PC-9 (cell line): ENCODE results near the gene GZF1.

Experiments used
- EZH2 ChIP-seq: fragments of 200-600 bp; sonication (generic); IDR thresholded peaks from 2 replicates; pipeline ENCODE4 v1.8.0; 2017; ENCODE audit warnings: antibody characterized with exemption, low read depth
- TF ChIP-seq, protein P1 (sequence below): fragments of 200-600 bp; sonication (generic); conservative IDR thresholded peaks from 2 replicates; pipeline ENCODE4 v1.6.1; 2017; ENCODE audit warnings: mixed run types, antibody characterized with exemption, mild to moderate bottlenecking, moderate library complexity

DNA sequence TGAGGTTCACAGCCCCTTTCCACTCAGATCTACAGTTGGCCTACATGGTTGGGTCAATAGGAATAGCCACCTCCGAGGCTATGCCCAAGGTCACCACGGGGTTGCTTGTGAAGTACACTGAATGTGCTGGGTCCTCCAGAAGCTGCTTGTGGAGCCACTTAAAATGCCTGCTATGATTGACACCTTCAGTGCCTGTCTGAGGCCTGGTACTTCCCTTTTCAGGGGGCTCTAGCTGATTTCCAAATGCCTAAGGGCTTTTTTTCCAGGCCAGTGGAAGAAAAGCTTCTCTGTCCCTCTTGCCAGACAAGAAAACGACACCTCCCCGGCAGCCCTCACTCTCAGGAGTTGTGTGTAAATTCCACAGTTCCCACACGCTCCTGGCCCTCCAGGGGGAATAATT is 17.6 kb upstream of the GZF1 start:
- no peak for TF ChIP-seq EZH2
- TF ChIP-seq, protein P1, sequence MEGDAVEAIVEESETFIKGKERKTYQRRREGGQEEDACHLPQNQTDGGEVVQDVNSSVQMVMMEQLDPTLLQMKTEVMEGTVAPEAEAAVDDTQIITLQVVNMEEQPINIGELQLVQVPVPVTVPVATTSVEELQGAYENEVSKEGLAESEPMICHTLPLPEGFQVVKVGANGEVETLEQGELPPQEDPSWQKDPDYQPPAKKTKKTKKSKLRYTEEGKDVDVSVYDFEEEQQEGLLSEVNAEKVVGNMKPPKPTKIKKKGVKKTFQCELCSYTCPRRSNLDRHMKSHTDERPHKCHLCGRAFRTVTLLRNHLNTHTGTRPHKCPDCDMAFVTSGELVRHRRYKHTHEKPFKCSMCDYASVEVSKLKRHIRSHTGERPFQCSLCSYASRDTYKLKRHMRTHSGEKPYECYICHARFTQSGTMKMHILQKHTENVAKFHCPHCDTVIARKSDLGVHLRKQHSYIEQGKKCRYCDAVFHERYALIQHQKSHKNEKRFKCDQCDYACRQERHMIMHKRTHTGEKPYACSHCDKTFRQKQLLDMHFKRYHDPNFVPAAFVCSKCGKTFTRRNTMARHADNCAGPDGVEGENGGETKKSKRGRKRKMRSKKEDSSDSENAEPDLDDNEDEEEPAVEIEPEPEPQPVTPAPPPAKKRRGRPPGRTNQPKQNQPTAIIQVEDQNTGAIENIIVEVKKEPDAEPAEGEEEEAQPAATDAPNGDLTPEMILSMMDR: no peak
